CD4-positive, alpha-beta T cell treated with Interferon alpha-2 for 1 hour (primary cell): ENCODE results near the gene TRIO.

ENCODE experiments used
- DNase-seq, 2 donors: peaks; one replicate each; pipeline ENCODE4 v3.0.0-alpha.2; 2020 to 2022

TRIO gene

GRCh38 chr5:14148890-14149671, 5.9 kb downstream of the TRIO start:
- DNase-seq: no peak

DNA sequence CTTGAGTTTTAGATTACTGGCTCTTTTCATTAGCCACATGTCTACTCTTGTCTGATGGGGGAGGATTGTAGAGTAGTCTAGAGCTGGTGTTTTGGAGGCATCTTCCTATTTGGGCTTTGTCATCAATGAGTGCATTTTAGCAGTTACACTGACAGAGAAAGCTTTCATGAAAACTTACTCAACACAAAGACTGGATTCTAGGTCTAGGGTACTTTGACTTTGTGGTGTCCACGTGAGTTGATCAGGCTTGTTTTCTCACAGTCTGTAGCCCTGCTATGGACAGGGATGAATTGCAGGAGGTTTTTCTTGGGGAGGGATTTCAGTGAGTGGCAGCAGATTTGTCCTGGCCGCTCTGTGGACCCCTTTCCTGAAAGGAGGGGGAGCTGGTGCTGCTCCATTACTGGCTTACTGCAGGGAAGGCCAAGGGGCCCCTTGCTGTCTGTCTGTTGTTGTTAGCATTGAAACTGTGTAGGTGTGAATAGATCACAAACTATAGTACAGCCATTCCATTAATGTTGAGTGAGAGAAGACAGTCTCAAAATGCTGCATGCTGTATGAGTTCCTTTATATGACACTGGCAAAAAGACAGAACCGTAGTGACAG, 6.6 kb downstream of the TRIO start:
- DNase-seq: no peak

DNA sequence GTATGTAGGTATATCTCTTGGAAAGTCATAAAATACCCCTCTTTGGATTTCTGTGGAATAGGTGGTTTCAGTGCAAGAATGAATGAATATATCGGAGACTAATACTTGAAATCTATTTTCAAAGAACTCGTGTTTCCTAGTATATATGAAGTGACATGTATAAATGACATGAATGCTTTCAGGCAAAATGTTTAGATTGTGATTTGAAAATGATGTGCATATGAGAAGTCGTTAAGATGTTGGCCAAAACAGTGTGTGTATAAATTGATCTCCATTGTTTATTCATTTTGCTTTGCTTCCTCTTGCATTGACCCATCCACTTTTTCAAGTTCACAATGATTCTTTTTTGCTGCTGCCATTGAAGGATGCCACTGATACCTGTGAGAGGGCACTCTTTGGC, 8.3 kb downstream of the TRIO start:
- DNase-seq: no peak

- DNase-seq: no peak
Observed at GRCh38 chr5:14153071-14153864, 10.1 kb downstream of the TRIO start.

DNA sequence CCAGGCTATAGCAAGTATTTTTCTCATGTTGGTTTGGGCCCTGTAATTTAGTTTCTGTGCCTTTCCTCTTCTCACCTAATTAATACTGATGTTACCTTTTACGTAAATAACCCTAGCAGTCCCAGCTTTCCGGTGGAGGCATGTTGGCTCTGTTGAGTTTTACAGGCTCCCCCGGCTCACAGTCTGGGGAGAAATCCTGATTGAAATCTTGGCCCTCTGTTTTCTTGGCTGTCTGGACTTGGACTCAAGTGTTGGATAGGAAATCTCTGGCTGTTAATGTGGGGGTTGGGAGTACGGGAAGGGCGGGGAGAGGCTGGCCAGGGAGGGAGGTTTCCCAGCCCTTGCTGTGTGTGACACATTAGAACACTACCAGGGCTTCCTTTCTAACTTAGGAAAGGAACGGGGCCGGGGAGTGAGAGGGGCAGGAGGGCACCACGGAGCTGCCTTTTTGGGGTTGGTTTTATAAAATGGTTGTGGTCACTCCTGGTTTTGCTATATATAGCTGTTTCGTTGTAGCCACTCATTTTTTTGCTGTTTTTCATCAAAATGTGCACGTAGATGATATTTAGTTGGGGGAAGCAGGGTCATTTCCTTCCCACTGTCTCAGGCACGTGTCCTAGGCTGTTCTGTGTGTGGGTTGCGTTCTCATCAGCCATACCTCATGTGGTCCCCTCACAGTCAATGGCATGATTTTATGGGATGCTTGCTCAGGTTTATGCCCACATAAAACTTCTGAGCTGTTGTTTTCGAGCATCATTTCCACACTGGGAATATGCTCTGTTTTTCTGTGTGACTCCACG, 11.0 kb downstream of the TRIO start:
- DNase-seq: no peak

GRCh38 chr5:14155075-14155474, 11.9 kb downstream of the TRIO start:
- DNase-seq: no peak

- DNase-seq: no peak
Observed at GRCh38 chr5:14155739-14156138, 12.6 kb downstream of the TRIO start.

DNA sequence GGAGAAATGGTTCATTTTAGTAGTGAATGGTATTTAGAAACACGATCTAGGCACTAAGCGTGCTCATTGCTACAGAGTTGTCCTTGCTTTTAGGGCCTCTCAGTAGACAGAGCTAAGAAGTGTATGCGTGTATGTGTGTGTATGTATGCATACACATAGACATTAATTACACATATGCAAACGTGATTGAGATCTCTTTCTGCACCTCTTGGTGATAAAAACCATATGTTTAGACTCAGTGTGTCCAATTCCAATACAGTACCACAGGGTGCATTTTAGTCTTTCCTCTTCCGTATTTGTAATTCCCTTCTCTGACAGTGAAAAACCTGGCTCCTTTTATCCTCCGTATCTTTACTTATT, 13.1 kb downstream of the TRIO start:
- no peak for DNase-seq

DNA sequence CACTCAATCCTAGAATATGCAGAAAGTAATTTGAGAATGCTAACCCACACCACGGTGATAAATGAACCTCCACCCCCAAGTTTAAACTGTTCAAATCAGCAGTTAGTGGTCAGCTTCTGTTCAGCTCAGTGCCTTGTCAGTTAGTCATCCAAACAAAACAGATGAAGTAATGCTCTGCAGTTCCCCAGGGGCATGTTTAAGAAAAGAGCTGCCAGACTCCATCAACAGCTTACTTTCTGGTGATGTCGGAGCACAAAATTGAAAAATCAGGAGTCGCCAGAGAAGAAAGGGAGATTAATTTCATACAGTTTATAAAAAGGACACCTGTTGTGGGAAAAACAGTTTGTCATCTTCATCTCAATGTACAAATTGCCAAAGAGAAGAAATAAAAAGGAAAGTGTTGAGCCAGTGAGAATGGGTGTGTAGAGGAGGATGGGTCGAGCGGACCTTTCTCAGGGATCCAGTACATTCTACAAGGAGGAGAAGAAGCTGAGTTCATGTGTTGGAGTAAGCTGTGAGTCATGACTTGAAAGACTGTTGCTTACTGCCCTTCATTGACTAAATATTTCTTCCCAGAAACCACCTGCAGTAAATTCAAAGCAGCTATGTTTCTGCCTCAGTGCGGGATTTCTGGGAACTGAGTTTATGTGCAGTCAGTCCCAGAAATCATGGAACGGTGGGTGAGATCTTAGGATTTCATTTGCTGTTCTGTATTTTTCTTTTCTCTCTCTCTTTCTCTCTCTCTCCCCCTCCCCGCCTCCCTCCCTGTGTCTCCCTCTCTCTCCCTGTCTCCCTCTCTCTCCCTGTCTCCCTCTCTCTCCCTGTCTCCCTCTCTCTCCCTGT, 13.7 kb downstream of the TRIO start:
- no peak for DNase-seq

- DNase-seq: no peak
Observed at GRCh38 chr5:14157493-14157782, 14.3 kb downstream of the TRIO start.

DNA sequence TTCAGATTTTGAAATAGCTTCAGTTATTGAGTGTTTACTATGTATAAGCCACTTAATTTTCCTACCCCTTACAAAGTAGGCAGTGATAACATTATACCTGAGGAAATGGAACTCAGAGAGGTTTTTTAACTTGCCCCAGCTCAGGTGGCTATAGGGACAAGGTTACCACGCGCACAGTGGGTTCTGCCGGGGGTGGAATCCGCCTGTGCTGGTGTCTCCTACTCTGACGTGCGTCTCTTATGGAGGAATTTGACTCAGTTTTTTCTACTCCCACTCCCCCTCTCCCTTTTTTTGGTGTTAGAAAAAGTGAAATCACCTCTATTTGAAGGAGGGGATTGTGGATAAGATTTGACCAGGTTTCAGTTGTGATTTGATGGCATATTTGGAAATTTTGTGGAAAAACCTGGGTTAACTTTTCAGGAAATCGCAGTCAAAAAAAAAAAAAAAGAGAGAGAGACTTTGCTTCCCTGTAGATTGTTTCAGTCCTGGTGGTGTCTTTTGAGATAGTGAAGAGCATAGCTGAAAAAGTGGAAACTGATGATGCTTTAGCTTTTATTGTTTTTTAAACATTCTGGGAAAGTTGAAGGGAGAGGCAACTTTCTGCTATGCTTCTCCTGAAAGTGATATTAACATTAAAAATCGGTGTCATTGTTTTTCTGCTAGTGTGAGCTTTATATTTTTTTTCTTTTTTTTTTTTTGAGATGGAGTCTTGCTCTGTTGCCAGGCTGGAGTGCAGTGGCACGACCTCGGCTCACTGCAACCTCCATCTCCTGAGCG, 15.9 kb downstream of the TRIO start:
- DNase-seq: no peak

DNA sequence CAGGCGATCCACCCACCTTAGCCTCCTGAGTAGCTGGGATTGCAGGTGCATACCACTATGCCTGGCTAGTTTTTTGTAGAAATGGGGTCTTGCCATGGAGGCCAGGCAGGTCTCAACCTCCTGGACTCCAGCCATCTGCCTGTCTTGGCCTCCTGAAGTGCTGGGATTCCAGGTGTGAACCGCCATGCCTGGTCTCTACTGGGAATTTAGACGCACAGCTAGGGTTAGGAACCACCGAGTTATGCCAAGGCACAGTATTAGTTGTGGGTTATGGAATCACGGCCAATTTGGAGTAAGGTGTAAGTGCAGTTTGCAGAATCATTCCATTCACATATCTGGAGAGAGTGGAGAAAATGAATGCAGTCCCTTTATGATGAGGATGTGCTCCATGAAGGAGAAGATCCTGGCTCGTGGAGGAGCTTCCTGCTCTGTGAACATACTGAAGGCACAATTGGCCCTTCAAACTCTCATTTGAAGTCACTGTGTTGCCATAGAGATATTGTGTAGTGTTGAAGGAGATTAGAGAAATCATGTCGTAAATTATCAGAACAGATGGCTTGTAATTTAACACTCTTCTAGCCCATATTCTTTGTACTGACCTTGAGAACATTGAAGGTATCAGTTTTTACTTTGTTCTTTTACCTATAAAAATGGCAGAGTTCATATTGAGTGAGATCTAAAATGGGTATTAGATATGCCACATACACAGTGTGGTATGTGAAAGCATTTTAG, 18.8 kb downstream of the TRIO start:
- DNase-seq: no peak

DNA sequence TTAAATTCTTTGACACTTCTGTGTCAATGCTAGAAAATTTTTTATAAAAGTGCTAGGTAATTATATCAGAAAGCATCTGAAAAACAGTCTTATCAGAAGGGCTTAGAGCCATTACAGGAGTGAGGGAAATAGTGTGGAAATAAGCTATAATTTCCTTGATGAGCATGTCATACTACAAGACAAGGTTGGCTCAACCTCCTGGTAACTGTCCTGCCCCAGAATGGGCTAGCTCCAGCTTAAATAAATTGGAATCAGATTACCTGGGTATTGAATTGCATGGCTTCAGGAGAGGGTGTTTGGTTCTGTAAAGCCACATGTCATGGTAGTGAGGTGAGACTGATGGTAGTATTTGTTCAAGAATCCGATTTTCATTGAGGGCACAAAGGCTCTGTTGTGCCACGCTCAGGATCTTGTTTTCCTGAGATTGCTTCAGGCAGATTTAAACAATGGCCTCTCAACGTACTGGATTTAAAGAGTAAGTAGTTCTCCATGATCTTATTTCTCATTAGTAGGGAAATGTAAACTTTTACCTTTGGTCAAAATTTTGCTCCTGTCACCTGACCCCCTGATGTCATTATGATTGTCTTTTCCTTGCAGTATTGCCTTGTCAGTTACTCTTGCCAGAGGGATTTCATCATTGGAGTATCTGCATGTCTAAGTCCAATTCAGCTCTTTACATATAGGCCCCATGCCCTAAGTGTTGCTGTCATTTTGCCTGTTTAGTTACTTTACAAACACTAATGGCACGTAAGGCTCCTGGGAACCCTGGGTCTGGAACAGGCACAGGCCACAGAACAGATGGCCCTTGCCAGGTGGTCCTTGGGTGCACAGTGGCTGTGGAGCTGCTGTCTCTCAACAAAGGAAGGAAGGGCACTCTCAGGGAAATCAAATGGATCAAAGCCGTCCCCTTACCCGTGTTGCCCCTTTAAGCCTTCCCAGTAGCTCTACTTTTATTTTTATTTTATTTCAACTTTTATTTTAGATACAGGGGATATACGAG, 21.3 kb downstream of the TRIO start:
- DNase-seq: no peak

DNA sequence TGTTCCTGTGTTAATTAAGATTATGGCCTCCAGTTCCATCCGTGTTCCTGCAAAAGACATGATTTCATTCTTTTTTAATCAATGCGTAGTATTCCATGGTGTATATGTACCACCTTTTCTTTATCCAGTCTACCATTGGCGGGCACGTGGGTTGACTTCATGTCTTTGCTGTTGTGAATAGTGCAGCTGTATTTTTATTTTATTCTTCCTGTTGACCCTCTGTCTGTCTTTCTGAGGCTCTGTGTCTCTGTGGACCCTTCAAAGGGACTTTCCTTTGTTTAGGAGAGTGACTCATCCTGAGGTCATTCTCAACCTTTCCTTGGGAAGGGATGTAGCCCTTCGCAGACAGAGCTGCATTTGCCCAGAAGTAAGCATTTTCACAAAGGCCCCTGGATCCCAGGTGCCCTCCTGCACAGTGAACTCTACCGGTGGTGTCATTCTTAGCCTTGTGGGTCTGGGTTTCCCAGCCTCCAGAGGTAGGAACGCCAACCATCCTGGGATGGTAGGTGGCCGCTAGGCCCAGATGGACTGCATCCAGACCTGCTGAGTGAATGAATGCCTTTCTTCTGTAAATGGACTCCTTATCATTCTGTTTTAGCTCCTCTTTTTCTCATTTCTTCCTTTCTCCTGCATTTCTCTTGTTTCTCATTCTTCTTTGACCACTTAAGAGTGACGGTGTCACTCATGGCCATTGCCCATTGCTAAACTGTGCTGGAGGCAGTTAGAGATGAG, 22.4 kb downstream of the TRIO start:
- no peak for DNase-seq

DNA sequence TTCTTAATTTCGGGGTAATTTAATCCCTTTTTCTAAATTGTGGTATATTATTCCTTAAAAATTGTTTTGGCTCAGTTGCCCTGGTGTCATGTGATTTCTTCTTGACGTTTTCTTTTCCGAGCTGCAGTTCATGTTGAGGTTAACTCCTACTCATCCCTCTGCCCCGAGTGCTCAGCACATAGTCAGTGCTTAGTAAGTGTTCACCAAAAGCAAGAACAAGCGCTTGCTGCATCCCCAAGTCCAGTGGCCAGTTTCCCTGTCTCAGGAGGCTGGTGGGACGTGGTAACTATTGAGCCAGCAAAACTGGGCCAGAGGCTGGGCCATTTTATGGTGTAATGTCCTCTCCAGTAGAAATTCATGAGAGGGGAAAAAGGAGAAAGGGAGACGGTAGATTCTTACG, 23.3 kb downstream of the TRIO start:
- DNase-seq: no peak

DNA sequence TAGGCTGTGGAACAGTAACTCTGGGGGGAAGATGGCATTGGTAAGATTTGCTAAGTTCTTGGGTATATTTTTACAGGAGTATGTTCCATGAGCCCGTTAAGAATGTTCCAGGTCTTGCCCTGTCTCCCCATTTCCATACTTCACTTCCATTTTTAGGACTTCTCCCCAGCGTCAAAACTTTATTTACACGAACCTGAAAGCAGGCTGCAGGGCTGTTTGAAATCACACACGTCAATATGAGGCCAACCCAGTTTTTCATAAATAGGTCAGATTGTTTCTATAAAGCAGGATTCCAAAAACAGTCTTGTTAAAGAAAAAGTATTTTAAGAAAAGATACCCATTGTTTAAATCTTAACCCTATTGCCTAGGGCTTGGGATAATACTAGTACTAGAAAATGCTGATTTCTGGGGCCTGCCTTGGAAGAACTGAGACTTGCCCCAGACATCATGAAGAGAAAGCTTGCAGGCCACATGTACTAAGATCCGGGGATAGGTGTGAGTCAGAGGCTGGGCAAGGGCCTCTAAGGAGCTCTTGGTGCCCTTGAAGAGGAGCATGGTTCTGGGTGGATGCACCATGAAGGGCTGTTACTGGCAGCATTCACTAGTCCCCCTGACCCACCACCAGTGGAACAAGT, 24.2 kb downstream of the TRIO start:
- DNase-seq: no peak

- no peak for DNase-seq
Observed at GRCh38 chr5:14168144-14168792, 25.1 kb downstream of the TRIO start.

DNA sequence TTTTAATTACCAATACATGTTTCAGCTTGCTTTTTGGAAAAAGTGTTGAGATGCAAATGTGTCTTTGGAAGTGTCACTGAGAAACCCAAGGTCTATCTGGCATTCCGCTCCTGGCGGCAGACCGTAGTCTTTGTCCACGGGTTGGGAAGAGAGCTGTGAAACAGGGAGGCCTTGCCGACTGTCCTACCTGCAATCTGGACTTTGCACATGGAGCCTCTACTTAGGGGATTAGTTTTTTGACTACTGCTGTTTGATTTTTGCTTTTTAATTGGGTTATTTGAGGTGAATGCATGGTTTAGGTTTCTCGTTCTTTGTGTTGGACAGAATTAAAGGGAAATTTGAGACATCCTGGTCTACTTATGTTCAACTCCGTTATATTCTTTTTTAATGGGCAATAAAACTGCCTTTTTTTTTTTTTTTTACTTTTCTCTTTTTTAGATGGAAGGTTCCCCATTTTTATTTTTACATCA, 25.7 kb downstream of the TRIO start:
- no peak for DNase-seq
